ENCODE results near the gene LRRC34. TPM values are rescaled to one million over a fixed set of nuclear protein-coding genes. Genes with fewer than 3 reads are reported as not detected.

LRRC34 gene
- total and polyA plus RNA-seq, 12 donors: 0.66 to 4.4 (median 1.6) TPM

DNA sequence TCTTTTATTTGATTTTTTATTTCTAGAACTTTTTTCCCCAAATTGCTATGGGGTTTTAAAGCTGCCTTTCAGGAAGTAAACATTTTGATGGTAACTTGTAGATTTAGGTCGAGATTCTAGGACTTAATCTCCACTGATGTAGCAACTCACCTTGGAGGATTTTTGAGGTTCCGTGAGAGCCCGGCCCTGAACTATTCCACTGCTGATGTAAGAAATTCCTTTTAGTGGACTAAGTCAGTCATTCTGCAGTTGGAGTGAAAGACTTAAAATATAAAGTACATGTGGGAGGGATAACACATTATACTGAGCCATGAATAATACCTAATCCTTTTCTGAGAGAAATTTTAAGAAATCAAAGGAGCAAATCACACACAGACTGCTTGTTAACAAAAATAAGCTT is 12.6 kb upstream of the LRRC34 start:
- Histone ChIP-seq H3K4me3 (no peak overlapping the region), H3K9me3 (no peaks in the 10 kb centered on the region), H3K27ac (no peak overlapping the region), H3K36me3 (no peaks in the 10 kb centered on the region), H3K27me3 (peaks cover 0 to 21% (median 5%) of the 10 kb centered on the region in 7 donors), H3K4me1 (peaks cover 0 to 11% (median 0%) of the 10 kb centered on the region in 9 donors)
- 86% methylated on average over 3 of the region's 3 CpGs for WGBS, 2 donors
- intact Hi-C loops (cut with DNase I): no loop called here
- DNase-seq: no peak
- no peak for ATAC-seq
- TF ChIP-seq, protein P1, sequence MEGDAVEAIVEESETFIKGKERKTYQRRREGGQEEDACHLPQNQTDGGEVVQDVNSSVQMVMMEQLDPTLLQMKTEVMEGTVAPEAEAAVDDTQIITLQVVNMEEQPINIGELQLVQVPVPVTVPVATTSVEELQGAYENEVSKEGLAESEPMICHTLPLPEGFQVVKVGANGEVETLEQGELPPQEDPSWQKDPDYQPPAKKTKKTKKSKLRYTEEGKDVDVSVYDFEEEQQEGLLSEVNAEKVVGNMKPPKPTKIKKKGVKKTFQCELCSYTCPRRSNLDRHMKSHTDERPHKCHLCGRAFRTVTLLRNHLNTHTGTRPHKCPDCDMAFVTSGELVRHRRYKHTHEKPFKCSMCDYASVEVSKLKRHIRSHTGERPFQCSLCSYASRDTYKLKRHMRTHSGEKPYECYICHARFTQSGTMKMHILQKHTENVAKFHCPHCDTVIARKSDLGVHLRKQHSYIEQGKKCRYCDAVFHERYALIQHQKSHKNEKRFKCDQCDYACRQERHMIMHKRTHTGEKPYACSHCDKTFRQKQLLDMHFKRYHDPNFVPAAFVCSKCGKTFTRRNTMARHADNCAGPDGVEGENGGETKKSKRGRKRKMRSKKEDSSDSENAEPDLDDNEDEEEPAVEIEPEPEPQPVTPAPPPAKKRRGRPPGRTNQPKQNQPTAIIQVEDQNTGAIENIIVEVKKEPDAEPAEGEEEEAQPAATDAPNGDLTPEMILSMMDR (IDR thresholded peaks at IDR 0.05): no peak

DNA sequence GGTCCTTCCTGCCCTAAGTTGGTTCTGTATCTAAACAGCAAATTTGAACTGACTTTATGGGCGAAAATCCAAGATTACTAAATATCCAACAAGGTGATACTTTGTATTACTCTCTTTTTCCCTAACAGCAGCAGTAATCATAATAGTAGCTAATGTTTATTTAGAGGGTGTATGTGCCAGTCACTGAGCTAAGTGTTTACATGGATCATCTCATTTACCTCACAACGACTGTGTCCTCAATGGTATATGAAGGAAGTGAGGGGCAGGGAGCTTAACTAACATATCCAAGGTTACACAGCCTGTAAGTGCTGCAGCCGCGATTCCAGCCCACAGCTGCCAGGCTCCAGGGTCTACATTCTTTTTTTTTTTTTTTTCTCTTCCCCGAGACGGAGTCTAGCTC is 10.3 kb upstream of the LRRC34 start:
- no peaks in the 10 kb centered on the region for H3K36me3 ChIP-seq
- H3K27ac ChIP-seq: no peak overlapping the region
- intact Hi-C loops (cut with DNase I): no loop called here
- H3K9me3 ChIP-seq: no peaks in the 10 kb centered on the region
- TF ChIP-seq, protein P1 (IDR thresholded peaks at IDR 0.05): no peak
- H3K4me3 ChIP-seq: no peak overlapping the region
- no peak for ATAC-seq
- H3K27me3 ChIP-seq: peaks cover 0 to 21% (median 5%) of the 10 kb centered on the region in 7 donors
- WGBS, 2 donors: 78 to 88% methylated on average over 6 of the region's 6 CpGs
- no peak for DNase-seq
- H3K4me1 ChIP-seq: no peaks in the 10 kb centered on the region

DNA sequence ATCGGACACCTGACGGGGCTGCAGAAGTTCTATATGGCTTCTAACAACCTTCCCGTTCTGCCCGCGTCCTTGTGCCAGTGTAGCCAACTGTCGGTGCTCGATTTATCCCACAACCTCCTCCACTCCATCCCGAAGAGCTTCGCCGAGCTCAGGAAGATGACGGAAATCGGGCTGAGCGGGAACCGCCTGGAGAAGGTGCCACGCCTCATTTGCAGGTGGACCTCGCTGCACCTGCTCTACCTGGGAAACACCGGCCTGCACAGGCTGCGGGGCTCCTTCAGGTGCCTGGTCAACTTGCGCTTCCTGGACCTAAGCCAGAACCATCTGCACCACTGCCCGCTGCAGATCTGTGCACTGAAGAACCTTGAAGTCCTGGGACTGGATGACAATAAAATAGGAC is 9.8 kb upstream of the LRRC34 start:
- DNase-seq: no peak

DNA sequence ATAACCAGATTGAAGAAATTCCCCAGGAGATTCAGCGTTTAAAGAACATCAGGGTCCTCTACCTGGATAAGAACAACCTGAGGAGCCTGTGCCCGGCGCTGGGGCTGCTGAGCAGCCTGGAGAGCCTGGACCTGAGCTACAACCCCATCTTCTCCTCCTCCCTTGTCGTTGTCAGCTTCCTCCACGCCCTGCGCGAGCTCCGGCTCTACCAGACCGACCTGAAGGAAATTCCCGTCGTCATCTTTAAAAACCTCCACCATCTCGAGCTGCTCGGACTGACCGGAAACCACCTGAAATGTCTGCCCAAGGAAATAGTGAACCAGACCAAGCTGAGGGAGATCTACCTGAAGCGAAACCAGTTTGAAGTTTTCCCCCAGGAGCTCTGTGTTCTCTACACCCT is 9.4 kb upstream of the LRRC34 start:
- H3K9me3 ChIP-seq: no peaks in the 10 kb centered on the region
- 91 to 93% methylated on average over 15 of the region's 15 CpGs for WGBS, 2 donors
- no peak overlapping the region for H3K4me3 ChIP-seq
- ATAC-seq (no peak), DNase-seq (no peak)
- TF ChIP-seq, protein P1 (IDR thresholded peaks at IDR 0.05): no peak
- H3K36me3 ChIP-seq: no peaks in the 10 kb centered on the region
- H3K4me1 ChIP-seq: no peaks in the 10 kb centered on the region
- intact Hi-C loops (cut with DNase I): no loop called here
- peaks cover 0 to 21% (median 5%) of the 10 kb centered on the region in 7 donors for H3K27me3 ChIP-seq
- no peak overlapping the region for H3K27ac ChIP-seq

More for the DNA sequence above, 9.8 kb upstream of the LRRC34 start:
- H3K4me1 ChIP-seq: no peaks in the 10 kb centered on the region
- no peak for ATAC-seq
- 96 to 97% methylated on average over 20 of the region's 20 CpGs for WGBS, 2 donors
- no peak overlapping the region for H3K27ac ChIP-seq
- TF ChIP-seq, protein P1 (IDR thresholded peaks at IDR 0.05): no peak
- no peaks in the 10 kb centered on the region for H3K9me3 ChIP-seq
- intact Hi-C loops (cut with DNase I): no loop called here
- peaks cover 0 to 21% (median 5%) of the 10 kb centered on the region in 7 donors for H3K27me3 ChIP-seq
- H3K4me3 ChIP-seq: no peak overlapping the region
- no peaks in the 10 kb centered on the region for H3K36me3 ChIP-seq

Data from heart right ventricle (tissue), 16 donors.